Uterus (tissue), 2 donors: ENCODE measurements around the gene BANK1.

ENCODE experiments used
- CTCF ChIP-seq, 4 experiments: fragments of 200-600 bp in 2 of 4; fragments of 450-650 bp in 2 of 4; sonication (generic) in 2 of 4; IDR thresholded peaks; one replicate each; pipeline ENCODE4 v1.5.1; 2016 to 2019; ENCODE audit warnings: antibody characterized with exemption in 4 of 4, mild to moderate bottlenecking in 2 of 4, moderate library complexity in 1 of 4
- POLR2A ChIP-seq, 2 donors: fragments of 450-650 bp; IDR thresholded peaks; one replicate each; pipeline ENCODE4 v1.6.1; 2016; ENCODE audit warnings: antibody characterized with exemption in 2 of 2, mild to moderate bottlenecking in 1 of 2, moderate library complexity in 1 of 2

- no peak for TF ChIP-seq CTCF (IDR thresholded peaks at IDR 0.05)
- no peak for TF ChIP-seq POLR2A (IDR thresholded peaks at IDR 0.05)
Observed at GRCh38 chr4:102057122-102057521, 266.6 kb downstream of the BANK1 start.
